NCI-H69 (cell line): ENCODE data around the gene RAB11FIP3.
A peak's percentile ranks its signal among the peaks of the same experiment; 100 is the strongest.

Experiments
- DNase-seq: peaks from one replicate; lab custom pipeline; 2025; lab: John Stamatoyannopoulos, UW

Gene RAB11FIP3

DNA sequence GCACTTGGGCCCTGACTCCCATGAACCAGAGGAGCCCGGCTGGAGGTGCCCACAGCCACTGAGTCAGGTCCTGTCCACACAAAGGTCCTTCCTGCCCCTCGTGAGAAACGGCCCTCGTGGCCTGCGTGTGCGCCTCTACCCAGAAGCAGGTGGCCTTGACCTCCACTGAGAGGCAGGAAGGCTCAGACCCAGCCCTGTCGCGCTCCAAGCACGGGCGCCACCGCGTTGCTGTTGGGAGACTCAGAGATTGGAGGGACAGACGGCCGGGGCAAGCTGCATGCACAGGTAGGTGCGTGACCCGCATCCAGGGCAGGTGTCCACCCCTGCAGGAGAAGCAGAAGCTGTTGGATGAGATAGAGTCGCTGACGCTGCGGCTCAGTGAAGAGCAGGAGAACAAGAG lies 94.0 kb downstream of the RAB11FIP3 start:
- no peak for DNase-seq

DNA sequence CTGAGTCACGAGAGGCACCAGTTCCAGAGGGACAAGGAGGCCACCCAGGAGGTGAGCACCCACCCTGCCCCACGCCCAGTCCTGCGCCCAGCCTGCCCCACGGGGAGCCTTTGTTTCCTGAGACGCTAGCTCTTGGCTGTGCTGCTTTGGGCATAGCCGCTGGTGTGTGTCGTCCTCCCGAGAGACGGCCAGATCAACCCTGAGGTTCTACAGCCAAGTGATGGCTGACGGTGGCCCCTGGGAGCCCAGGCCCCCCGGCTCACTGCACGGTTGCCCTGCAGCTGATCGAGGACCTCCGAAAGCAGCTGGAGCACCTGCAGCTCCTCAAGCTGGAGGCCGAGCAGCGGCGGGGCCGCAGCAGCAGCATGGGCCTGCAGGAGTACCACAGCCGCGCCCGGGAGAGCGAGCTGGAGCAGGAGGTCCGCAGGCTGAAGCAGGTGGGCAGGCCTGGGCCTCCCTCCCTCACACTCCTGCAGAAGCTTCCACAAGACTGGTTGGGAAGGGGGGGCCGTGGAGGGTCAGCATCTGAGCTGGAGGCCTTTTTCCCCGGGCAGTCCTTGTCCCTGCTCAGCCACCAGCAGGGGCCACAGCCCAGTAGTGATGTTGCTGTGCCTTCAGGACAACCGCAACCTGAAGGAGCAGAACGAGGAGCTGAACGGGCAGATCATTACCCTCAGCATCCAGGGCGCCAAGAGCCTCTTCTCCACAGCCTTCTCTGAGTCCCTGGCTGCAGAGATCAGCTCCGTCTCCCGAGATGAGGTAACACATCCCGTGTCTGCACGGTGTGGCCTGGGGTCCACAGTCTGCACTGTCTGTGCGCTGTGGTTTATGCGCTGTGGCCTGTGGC lies 94.6 kb downstream of the RAB11FIP3 start:
- DNase-seq: no peak

DNA sequence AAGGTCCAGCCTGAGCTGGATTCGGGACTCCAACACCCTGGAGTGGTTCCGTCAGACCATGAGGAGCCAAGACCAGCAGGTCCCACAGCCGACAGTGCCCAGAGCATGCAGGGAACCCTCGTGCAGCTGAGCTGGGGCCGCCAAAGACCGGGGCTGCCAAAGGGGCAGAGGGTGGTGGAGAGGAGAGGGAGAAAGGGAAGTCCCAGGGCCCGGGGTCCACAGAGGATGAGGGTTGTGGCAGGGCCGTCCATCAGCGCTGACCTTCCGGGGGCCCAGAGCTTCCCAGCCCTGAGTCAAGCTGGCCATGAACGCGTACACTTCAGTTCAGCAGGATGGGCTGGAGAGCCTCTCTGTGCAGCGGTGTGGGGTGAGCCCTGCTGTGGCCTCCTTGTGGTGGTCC lies 95.4 kb downstream of the RAB11FIP3 start:
- no peak for DNase-seq

DNA sequence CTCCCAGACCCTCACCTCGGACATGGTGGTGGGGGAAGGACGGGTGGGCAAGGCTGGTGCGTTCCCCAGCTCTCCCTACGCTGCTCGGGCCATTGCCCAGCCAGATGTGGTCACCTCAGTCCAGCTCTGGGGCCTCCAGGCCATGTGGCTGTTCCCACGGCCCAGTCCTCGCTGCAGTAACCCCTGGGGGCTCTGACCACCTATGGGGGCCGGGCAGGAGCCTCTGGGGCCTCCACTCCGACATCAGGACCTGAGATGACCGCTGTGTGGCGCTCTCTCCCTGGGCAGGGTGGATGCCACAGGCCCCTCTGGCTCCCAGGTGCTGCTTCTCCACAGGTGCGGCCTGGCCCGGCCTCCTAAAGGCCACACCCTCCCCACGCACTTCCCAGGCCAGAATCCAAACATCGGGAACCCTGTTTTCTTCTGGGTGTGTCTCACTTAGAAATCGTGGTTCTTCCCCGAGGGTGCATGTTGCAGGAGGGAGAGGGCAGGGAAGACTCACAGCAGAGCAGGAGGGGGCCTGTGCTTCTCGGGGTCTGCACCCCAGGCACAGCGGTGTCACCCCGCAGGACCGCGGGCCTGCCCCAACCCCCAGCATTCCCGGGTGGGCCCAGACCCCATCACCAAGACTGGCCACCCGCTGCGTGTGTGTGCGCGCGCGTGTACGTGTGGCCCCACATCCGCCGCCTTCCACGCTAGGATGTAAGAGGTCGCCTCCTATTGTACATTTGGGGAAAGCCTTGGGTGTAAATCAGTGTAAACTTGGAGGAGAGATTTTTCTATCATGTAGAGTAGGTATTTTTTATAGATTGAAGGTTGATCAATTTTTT lies 96.1 kb downstream of the RAB11FIP3 start:
- no peak for DNase-seq

DNA sequence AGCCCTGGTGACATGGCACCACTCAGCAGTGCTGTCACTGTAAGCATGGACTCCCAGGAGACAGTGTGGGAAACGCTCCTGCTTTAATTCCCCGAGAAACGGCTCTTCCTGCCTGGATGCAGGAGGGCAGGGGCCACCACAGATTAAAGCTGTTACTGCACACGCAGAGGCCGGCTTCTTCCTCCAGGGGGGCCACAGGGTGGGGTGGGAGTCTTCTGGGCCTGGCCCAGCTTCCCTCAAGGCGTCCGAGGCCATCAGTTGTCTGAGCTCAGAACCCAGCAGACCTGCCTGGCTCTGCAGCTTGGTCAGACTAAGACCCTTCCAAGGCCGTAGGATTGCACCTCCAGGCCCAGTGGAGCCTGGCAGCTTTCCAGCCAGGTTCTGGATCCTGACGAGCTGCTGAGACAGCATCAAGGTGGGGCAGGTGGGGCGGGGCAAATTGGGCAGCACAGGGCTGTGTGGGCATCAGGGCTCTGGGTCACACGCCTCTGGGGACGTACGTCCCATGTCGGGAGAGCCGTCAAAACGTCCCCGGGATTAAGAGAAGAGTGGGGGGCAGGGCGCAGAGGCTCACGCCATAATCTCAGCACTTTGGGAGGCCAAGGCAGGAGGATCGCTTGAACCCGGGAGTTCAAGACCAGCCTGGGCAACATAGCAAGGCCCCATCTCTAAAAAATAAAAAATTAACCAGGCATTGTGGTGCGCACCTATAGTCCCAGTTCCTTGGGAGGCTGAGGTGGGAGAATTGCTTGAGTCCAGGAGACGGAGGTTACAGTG lies 97.1 kb downstream of the RAB11FIP3 start:
- no peak for DNase-seq

DNA sequence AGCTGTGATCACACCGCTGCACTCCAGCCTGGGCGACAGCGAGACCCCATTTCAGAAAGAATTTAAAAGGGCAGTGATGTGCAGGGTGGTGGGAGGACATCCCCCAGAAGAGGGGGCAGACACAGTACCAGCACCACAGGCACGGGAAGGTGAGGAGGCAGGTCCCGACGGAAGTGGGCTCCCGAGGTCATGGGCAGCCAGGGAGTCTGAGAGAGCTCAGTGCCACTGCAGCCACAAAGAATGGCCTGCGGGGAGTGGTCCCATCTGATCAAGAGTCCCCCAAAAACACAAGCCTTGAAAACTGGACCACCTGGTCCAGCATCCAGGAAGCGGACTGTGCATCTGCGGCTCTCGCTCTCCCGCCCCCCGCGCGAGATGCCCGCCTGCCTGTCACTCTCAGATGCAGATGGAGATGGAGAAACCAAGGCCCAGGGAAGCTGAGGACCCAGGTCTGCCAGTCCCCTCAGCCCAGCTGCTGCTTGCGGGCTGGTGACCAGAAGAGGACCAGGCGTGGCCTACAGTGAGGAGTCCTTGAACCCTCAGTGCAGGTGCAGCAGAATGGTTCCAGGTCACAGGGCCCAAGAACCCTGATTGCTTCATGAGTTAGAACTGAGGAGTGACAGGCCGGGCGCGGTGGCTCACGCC lies 97.8 kb downstream of the RAB11FIP3 start:
- DNase-seq: no peak

DNA sequence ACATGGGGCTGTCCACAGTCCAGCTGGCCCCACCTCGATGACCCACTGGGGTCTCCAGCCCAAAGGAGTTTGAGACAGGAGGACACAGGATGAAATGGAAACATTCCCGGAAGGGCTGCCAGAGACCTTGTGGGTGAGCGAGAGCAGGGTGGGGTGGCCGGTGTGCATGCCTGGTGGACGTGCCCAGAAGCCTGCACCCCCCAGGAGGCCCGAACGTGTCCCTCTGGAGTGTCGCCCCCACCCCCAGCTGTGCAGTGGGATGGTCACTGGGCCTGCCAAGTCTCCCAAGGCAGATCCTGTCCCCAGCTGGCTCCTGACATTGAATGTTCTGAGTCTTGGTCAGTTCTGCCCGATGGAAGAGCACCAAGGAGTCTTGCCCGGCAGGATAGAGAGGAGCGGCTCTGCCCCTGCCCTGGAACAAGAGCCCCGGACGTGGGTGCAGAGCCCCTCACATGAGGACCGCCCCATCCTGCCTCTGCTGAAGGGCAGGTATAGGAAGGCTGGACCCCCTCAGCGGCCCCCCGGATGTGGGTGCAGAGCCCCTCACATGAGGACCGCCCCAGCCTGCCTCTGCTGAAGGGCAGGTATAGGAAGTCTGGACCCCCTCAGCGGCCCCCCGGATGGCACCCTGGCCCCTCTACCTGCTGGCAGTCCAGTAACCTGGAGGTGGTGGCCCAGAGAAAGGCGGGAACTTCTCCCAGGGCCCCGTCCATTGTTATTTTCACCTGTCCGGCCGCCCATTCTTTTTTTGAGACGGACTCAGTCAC lies 99.0 kb downstream of the RAB11FIP3 start:
- DNase-seq: no peak

DNA sequence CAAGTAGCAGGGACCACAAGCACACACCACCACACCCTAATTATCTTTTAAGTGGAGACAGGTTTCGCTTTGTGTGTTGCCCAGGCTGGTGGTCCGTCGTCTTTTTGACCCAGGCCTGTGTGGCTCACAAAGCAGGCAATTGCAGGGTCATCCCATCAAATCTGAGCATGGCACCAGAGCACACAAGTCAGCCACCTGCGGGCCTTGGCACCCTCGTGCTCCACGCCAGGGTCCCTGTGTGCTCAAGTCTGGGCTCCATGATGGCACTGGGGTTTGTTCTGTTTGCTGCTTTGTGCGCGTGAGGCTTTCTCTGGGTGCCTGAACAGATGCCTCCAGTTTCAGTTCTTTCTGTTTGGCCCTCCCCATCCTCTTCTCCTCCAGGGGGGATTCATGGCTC lies 99.7 kb downstream of the RAB11FIP3 start:
- no peak for DNase-seq

DNA sequence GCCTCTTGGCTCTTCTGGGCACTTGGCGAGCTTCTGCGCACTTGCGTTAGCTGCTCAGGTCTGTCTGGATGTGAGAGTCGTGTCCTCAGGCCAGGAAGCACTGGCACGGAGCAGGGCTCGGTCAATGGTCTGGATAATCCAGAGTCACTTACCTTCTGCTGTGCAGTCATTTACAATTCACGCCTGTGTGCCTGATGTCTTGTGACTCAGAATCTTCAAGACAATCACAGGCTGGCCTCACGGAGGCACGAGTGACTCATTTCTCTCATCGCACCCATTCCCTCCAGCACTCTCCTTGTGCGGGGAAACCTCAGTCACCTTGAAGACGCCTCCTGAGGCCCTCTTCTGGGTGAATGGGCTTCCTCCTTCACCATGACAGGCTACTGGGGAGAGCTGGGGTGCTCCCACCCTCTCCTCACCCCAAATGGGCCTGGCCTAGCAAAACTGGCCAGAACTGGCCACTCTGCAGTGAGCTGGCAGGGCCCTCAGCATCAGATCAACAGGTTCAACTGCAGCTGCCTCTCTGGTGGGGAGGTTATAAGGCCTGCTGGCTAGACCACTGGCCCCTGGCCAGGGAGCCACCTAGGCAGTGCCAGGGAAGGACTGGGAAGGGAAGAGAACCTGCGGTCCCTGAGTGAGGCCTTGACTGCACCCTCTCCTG lies 100.2 kb downstream of the RAB11FIP3 start:
- no peak for DNase-seq

DNA sequence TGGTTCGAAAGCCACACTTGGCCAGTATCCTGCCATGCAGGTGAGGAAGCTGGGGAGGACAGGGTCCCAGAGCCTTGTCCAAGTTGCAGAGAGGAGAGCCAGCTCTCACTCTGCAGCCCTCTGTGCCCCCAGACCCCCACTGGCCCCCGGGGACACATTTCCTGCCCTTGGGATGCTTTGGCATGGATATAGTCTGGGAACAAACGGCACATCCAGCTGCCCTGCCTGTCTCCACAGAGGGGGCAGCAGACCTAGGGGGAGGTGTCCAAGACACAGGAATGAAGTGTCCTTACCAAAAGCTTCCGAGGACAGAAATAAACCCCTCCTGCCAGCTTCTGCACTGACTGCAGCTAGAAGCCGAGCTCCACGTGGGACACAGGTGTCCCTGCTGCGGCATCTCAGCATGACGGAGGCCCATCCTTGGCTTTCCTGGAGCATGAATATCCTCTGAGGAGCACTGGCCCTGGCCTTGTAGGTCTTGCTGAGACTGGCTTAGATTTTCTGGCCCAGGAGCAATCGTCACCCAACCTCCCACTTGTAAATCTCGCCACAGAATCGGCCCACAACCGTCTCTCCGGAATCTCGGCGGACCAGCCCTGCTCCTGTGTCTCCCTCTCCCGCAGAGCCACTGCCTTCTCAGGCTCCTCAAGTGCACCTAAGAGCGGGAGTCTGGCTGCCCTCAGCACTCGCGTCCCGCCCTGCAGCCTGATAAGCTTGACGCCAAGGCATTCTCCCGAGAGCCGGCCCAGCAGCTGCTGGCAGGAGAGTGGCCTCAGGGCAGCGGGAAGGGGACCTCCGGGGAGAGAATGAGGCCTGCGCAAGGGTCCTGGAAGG lies 100.9 kb downstream of the RAB11FIP3 start:
- peak; percentile 75 for DNase-seq

DNA sequence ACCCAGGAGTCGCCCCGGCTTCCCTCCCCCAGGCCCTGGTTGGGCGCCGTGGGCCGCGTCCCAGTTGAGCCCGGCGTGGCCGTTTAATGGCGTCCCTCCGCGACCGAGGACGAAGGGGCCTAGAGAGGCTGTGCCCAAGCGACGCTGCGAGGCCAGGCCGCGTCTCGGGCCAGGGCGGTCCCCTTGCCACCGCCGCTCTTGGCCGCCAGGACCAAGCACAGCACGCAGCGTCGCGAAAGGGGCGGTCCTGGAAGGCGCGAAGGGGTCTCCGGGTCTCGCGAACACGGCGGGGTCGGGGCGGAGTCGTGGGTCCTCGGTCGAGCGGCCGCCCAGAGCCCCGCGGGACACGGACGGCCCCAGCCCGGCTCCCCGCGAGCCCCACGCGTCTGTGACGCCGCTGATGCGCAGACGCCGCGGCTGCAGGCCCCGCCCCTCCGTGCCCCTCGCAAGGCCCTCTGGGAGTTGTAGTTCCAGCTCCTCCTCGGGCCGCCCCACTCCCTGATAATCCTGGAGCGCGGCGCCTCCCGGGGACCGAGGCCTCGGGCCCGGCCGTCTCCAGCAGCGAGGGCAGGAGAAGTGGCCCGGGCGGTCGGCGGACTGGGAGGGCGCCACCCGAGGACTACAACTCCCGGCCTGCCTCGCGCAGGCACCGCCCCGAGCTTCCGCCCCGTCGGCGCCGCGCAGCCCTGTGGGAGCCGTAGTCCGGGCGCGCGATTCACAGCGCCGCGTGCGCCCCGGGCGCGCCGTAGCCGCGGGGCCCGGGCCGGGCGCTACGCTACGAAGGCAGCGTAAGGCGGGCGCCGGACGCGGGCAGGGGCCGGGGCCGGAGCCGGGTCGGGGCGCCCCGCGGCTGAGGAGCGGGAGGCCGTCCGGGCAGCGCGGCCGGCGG lies 101.8 kb downstream of the RAB11FIP3 start, which contains the start of gene CAPN15:
TSS of gene CAPN15 (plus strand) at position 698 of the 889 bp plus-strand sequence. CDS start 19,127 bp downstream, outside the sequence.
- peak; percentile 98 for DNase-seq

DNA sequence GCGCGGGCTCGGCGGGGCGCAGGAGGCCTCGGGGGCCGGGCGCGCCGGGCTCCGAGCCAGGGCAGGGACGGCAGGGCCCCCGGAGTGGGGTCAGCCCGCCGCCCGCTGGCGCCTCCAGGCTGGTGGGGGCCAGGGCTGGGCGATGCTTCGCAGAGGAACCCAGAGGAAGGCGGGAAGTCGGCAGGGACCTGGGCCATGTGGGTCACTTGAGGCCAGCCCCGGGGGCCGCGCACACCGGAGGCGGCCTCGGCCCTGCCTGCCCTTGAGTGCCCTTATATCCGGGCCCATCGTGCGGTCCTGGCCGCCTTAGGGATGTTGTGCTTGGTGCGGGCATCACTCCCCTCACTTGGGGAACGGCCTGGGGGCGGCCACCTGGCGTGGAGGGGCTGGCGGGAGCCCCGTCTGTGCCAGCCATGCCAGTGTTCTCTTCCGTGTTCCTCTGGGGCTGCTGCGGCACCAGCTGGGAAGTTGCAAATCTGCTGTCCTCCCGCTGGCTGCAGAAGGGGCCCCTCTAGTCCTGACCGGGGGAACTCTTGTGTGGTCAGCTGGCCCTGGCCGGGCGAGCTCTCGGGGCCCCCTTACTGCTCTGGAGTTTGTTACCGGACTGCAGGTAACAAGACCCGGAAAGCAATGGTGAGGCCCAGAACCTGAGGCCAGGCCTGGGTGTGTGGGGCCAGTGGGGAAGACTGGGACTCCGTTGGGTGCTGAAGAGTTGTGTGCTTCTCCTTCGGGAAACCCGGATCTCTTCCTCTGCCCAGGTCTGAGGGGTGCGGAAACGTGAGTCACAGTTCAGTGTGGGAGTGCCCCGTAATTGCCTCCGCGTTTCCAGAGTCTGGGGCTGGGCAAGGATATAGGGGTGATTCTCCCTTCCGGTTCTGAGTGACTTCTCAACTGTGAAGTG lies 102.9 kb downstream of the RAB11FIP3 start:
- peak; percentile 62 for DNase-seq

DNA sequence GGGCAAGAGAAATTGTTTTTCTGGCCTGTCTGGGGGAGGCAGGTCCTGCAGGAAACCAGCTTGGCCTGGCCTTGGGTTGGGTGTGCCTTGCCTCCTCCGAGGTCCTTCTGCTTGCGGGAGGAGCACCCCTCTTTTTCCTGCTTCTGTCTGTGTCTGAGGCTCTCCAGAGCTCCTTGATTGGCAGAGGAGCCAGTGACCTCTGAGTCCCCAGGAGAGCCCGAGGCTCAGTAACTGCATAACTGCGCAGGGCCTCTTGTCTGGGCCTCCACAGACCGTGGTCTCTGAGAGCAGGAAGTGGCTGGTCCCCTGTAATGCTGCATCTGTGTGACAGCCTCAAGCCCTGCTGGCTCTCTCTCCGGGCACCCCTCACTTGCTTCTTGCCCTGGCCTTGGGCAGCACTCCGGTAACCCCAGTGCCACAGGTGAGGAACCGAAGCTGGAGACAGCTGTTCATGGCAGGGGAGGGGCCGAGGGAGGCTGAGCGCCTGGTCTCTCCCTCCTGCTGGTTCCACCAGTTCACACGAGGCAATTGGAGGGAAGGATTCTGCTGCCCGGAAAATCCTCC lies 103.6 kb downstream of the RAB11FIP3 start:
- DNase-seq: no peak

DNA sequence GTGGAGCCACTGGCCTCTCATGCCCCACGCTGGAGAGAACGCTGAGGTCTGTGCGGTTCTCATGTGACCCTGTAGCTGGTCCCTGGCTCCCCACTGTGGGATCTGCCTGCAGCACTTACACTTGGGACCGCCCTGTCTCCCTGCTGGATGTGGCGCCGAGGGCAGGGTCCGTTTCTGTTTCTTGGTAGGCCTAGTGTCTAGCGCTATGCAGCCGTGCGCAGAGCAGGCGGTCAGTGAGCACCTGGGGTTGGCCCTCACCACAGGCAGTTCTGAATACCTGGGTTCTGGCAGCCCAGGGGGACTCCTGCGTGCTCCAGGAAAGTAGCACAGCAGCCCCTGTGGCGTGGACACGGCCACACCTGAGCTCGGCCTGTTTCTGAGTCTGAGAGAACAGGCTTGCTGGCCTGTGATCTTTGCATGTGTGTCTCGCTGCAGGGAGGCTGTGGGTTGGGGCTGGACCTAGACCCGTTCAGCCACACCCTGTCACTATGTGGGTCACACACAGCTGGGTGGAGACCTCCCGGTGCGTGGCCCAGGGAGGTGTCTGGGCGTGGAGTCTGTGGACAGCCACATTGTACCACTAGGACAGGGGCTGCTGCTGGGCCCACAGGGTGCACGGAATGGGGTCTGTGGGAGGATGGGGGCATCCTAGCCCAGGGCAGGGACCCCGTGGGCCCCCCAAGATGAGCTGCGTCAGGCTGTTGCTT lies 104.8 kb downstream of the RAB11FIP3 start:
- no peak for DNase-seq

DNA sequence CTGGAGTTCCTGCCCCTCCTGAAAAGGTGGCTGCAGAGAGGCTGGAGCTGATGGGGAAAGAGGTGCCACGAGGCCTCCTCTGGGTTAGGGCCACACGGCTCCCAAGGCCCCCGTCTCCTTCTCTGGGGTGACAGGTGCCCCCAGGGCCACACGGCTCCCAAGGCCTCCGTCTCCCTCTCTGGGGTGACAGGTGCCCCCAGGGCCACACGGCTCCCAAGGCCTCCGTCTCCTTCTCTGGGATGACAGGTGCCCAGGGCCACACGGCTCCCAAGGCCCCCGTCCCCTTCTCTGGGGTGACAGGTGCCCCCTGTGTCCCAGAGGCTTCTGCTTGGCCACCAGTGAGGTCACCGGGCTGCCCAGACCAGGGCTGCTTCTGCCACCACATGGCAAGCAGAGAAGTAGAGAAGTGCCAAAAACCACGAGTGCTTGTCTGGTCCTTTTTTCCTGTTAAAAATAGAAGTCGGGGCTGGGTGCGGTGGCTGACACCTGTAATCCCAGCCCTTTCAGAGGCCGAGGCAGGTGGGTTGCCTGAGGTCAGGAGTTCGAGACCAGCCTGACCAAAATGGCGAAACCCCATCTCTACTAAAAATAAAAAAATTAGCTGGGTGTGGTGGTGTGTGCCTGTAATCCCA lies 106.2 kb downstream of the RAB11FIP3 start:
- no peak for DNase-seq
